ENCODE results near the gene PDE9A. TPM values are rescaled to one million over a fixed set of nuclear protein-coding genes. Genes with fewer than 3 reads are reported as not detected.

Gene PDE9A
- total RNA-seq, result 1.3 and 2.0 TPM in 2 replicates

GRCh38 chr21:42653231-42654061 lies at the start of gene PDE9A:
PDE9A (plus strand) TSS chr21:42653621; CDS start chr21:42653815, 194 bp downstream.

Other genes starting within 250 kb of the PDE9A start
- gene UBASH3A, start 249.7 kb upstream of the PDE9A start, total RNA-seq, result not detected in 2 replicates
- under 0.01 TPM in 1 of 2 replicates, not detected in the other for gene RSPH1, start 157.4 kb upstream of the PDE9A start, total RNA-seq
- 2.5 and 2.8 TPM in 2 replicates for gene SLC37A1, start 139.8 kb upstream of the PDE9A start, total RNA-seq
- 7.6 and 15.1 TPM in 2 replicates for gene WDR4, start 225.9 kb downstream of the PDE9A start, total RNA-seq
- 63.1 and 65.6 TPM in 2 replicates for gene NDUFV3, start 239.7 kb downstream of the PDE9A start, total RNA-seq

All from regular cardiac myocyte (primary cell).